ENCODE measurements around the gene WBP2. TPM values are rescaled to one million over a fixed set of nuclear protein-coding genes. Genes with fewer than 3 reads are reported as not detected.

The WBP2 gene
- total and polyA plus RNA-seq, 2 of the 13 experiments (the other 11 are each of a cell fraction or from before 2014, with no cell fraction given), result 29.2 to 29.5 TPM

DNA sequence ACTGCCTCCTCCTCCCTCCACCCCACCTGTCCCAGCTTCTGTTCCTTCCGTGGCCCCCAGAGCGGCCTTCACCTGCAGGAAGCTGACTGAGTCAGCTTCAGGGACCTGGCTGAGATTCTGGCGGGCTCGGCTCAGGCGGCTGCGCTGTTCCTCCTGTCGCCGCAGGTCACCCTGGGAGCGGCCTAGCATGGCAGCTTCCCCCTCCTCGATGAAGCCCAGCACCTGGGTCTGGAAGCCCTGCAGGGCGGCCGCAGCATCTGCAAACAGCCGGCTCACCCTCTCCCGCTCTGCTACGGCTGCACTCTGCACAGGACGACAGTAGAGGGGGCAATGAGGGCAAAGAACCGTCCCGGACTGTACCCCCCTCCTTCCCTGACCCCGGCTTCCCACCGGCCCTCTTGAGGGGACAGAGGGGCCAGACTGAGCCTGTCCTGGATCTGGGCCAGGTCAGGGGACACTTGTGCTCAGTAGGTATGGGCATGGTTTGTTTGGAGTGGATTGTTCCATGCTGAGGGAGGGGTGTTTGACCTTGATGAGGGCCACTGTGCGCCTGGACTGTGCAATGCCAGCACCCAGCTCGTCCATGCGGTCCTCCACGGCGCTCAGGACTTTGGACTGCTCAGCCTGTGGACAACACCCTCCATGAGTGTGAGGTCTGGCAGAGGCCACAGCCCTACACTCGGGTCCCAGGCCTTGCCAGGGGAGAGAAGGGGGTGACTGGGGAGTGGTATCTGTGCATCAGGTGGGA, 21.2 kb upstream of the WBP2 start (continued):
- TF ChIP-seq, protein P1, sequence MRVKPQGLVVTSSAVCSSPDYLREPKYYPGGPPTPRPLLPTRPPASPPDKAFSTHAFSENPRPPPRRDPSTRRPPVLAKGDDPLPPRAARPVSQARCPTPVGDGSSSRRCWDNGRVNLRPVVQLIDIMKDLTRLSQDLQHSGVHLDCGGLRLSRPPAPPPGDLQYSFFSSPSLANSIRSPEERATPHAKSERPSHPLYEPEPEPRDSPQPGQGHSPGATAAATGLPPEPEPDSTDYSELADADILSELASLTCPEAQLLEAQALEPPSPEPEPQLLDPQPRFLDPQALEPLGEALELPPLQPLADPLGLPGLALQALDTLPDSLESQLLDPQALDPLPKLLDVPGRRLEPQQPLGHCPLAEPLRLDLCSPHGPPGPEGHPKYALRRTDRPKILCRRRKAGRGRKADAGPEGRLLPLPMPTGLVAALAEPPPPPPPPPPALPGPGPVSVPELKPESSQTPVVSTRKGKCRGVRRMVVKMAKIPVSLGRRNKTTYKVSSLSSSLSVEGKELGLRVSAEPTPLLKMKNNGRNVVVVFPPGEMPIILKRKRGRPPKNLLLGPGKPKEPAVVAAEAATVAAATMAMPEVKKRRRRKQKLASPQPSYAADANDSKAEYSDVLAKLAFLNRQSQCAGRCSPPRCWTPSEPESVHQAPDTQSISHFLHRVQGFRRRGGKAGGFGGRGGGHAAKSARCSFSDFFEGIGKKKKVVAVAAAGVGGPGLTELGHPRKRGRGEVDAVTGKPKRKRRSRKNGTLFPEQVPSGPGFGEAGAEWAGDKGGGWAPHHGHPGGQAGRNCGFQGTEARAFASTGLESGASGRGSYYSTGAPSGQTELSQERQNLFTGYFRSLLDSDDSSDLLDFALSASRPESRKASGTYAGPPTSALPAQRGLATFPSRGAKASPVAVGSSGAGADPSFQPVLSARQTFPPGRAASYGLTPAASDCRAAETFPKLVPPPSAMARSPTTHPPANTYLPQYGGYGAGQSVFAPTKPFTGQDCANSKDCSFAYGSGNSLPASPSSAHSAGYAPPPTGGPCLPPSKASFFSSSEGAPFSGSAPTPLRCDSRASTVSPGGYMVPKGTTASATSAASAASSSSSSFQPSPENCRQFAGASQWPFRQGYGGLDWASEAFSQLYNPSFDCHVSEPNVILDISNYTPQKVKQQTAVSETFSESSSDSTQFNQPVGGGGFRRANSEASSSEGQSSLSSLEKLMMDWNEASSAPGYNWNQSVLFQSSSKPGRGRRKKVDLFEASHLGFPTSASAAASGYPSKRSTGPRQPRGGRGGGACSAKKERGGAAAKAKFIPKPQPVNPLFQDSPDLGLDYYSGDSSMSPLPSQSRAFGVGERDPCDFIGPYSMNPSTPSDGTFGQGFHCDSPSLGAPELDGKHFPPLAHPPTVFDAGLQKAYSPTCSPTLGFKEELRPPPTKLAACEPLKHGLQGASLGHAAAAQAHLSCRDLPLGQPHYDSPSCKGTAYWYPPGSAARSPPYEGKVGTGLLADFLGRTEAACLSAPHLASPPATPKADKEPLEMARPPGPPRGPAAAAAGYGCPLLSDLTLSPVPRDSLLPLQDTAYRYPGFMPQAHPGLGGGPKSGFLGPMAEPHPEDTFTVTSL (CRISPR knock-in tag; IDR thresholded peaks at IDR 0.05; ENCODE audit: borderline replicate concordance), result no peak
- TF ChIP-seq NFKBIZ (CRISPR knock-in tag; IDR thresholded peaks at IDR 0.05) (peak; percentile 94), ZNF564 (CRISPR knock-in tag; IDR thresholded peaks at IDR 0.05) (peak; percentile 93)
- TF ChIP-seq, protein P2, sequence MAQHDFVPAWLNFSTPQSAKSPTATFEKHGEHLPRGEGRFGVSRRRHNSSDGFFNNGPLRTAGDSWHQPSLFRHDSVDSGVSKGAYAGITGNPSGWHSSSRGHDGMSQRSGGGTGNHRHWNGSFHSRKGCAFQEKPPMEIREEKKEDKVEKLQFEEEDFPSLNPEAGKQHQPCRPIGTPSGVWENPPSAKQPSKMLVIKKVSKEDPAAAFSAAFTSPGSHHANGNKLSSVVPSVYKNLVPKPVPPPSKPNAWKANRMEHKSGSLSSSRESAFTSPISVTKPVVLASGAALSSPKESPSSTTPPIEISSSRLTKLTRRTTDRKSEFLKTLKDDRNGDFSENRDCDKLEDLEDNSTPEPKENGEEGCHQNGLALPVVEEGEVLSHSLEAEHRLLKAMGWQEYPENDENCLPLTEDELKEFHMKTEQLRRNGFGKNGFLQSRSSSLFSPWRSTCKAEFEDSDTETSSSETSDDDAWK (CRISPR knock-in tag; IDR thresholded peaks at IDR 0.05), result no peak
- TF ChIP-seq, protein P3, sequence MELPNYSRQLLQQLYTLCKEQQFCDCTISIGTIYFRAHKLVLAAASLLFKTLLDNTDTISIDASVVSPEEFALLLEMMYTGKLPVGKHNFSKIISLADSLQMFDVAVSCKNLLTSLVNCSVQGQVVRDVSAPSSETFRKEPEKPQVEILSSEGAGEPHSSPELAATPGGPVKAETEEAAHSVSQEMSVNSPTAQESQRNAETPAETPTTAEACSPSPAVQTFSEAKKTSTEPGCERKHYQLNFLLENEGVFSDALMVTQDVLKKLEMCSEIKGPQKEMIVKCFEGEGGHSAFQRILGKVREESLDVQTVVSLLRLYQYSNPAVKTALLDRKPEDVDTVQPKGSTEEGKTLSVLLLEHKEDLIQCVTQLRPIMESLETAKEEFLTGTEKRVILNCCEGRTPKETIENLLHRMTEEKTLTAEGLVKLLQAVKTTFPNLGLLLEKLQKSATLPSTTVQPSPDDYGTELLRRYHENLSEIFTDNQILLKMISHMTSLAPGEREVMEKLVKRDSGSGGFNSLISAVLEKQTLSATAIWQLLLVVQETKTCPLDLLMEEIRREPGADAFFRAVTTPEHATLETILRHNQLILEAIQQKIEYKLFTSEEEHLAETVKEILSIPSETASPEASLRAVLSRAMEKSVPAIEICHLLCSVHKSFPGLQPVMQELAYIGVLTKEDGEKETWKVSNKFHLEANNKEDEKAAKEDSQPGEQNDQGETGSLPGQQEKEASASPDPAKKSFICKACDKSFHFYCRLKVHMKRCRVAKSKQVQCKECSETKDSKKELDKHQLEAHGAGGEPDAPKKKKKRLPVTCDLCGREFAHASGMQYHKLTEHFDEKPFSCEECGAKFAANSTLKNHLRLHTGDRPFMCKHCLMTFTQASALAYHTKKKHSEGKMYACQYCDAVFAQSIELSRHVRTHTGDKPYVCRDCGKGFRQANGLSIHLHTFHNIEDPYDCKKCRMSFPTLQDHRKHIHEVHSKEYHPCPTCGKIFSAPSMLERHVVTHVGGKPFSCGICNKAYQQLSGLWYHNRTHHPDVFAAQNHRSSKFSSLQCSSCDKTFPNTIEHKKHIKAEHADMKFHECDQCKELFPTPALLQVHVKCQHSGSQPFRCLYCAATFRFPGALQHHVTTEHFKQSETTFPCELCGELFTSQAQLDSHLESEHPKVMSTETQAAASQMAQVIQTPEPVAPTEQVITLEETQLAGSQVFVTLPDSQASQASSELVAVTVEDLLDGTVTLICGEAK (IDR thresholded peaks at IDR 0.05), result no peak
- TF ChIP-seq, protein P3 (CRISPR knock-in tag; IDR thresholded peaks at IDR 0.05), result peak; percentile 83
- TF ChIP-seq, protein P4, sequence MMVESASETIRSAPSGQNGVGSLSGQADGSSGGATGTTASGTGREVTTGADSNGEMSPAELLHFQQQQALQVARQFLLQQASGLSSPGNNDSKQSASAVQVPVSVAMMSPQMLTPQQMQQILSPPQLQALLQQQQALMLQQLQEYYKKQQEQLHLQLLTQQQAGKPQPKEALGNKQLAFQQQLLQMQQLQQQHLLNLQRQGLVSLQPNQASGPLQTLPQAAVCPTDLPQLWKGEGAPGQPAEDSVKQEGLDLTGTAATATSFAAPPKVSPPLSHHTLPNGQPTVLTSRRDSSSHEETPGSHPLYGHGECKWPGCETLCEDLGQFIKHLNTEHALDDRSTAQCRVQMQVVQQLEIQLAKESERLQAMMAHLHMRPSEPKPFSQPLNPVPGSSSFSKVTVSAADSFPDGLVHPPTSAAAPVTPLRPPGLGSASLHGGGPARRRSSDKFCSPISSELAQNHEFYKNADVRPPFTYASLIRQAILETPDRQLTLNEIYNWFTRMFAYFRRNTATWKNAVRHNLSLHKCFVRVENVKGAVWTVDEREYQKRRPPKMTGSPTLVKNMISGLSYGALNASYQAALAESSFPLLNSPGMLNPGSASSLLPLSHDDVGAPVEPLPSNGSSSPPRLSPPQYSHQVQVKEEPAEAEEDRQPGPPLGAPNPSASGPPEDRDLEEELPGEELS (CRISPR knock-in tag; IDR thresholded peaks at IDR 0.05), result peak; percentile 89

Data from HepG2 (cell line).